NT2/D1 (cell line): ENCODE measurements around the gene CDR2L.

Experiments
- YY1 ChIP-seq: IDR thresholded peaks from 2 replicates; pipeline ENCODE4 v1.6.1; 2011; ENCODE audit not compliant: insufficient read length, insufficient read depth
- ZNF274 ChIP-seq: IDR thresholded peaks from 2 replicates; pipeline ENCODE4 v1.6.1; 2011; ENCODE audit warnings: mild to moderate bottlenecking, low read depth, low read length

- TF ChIP-seq ZNF274 (no peak), YY1 (peak; percentile 80)
Measured at GRCh38 chr17:75012346-75013091, 25.1 kb downstream of the CDR2L start, which contains the start of gene MRPL58.
